AG09319 (cell line): ENCODE results near the gene IPO9.
A peak's percentile ranks its signal among the peaks of the same experiment; 100 is the strongest.

Experiments used
- DNase-seq: peaks from one replicate; pipeline ENCODE4 v3.0.0-alpha.2; 2010; ENCODE audit warnings: low read depth; ENCODE audit errors: extremely low read depth
- CTCF ChIP-seq: IDR thresholded peaks from 2 replicates; pipeline ENCODE4 v1.5.1; 2011; ENCODE audit warnings: low read depth, mild to moderate bottlenecking, inconsistent platforms, low read length, moderate library complexity

The IPO9 gene

DNA sequence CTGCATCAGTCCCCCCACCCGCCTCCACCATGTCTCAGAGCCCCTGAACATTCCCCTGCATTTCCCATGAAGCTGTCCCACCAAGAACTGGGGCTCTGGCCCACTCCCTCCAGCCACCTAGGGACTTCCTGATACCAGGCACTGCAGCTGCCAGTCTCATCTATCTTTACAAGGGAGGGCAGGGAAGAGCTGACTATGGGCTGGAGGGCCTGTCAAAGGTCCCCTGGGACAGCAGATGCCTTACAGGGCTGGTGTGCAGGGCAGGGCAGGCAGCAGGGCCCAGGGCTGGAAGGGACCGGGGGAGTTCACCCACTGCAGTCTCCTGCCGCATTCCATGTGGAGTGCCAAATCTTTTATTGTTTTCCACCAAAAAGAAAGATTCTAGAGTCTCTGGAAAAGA, 77.4 kb downstream of the IPO9 start:
- DNase-seq: no peak
- TF ChIP-seq CTCF: no peak

DNA sequence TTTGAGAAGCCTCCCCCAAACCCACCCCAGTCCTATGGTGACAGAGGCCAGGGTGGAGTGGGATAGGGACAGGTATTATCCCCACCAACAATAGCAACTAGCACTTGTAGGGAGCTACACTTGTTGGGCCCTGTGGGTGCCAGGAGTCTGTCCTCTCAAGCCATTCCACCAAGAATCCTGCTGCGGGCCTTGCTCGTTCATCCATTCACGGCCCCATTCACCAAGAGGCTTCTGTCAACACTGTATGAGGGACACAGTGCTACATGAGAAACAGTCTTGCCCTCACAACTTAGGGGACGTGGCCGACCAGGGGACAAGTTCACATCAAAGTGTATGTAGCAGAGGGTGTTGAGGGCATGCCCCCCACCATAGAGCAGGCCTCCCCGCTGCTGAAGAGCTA, 78.7 kb downstream of the IPO9 start:
- no peak for TF ChIP-seq CTCF

DNA sequence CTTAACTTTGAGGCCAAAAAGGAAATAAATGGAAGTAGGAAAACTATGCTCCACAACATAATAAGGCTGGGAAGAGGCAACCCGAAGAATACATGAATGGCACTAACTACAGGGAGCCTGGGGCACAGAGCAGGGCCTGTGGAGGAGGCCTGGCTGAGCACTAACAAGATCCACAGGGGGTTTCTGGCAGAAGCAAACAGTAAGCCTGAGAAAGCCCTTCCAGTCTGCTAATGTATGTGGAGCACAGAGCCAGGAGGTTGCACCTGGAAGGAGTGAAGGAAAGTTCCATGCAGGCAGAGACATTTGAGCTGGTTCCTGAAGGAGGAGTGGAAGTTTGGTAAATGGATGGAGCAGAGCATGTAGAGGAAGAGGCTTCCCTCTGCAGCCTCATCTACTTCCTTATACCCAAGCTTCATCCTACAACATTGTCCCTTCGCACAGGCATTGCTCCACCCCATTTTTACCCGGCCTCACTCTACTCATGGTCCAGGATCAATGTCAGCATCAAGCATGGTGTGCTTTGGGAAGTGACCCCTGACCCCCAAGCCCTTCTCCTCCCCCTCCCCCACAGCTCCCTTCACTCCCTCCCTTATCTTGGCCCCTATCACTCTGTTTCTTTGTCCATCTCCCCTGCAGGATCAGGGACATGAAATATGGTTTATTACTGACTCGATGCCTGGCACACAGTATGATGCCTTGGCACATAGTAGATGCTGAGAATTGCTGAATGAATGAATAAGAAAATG, 83.0 kb downstream of the IPO9 start:
- DNase-seq: no peak
- no peak for TF ChIP-seq CTCF

More for the DNA sequence above, 78.7 kb downstream of the IPO9 start:
- no peak for DNase-seq

GRCh38 chr1:201912832-201913231, 83.9 kb downstream of the IPO9 start:
- no peak for TF ChIP-seq CTCF
- DNase-seq: no peak

DNA sequence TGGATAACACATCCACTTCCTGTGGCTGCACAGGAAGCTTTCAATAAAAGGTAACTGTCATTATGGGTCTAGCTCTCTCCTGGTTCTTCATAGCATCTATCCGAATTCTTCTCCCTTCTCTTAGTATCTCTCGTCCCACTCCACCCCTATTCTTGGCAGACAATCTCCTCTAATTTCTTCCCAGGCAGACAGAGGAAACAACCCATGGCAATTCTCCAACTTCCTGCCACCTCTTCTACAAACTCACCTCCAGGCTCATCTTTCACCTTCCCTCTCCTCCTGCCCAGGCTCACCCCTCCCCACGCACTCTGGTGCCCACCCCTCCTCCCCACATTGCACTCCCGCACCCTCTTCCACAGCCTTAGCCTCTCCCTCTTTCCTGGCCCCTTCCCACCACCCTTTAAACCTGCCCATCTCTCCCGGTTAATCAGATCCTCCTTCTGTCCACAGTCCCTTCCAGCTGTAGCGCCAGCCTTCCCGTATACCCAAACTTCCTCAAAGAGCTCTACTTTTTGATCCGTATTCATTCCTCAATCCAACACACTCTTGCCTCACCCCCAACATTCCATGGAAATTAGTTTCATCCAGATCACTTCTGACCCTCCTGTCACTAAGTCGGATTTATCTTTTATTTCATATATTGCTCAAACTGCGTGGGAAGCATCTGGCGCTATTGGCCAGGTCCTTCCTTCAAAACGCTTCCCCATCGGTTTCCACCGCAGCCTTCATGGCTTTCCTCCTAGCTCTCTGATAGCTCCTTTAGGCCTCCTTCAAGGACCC, 85.7 kb downstream of the IPO9 start:
- DNase-seq: no peak

GRCh38 chr1:201916649-201917249, 87.8 kb downstream of the IPO9 start:
- DNase-seq: peak; percentile 67
- TF ChIP-seq CTCF: no peak

More for the DNA sequence above, 85.7 kb downstream of the IPO9 start:
- TF ChIP-seq CTCF: no peak

GRCh38 chr1:201917362-201918033, 88.5 kb downstream of the IPO9 start:
- TF ChIP-seq CTCF: no peak; the same call in 1 of the 2 replicates
- peak; percentile 68 for DNase-seq
